ACC112 (cell line): ENCODE measurements around the gene CRTC2.

Source experiments
- H2AFZ ChIP-seq: fragments of 200-600 bp; sonication (generic); one replicate; pipeline ENCODE4 v1.6.0; 2017; ENCODE audit warnings: antibody characterized with exemption, low read length; ENCODE audit not compliant: unreplicated experiment
- H3K27ac ChIP-seq: fragments of 200-600 bp; sonication (generic); 2 replicates; pipeline ENCODE4 v1.5.1; 2014; ENCODE audit warnings: low read depth, mild to moderate bottlenecking, antibody characterized with exemption, low read length, moderate library complexity
- H3K27me3 ChIP-seq: fragments of 200-600 bp; sonication (generic); 2 replicates; pipeline ENCODE4 v1.6.1; 2014; ENCODE audit warnings: mild to moderate bottlenecking, antibody characterized with exemption, low read length, moderate library complexity, mixed read lengths; ENCODE audit not compliant: insufficient read depth
- H3K36me3 ChIP-seq: fragments of 200-600 bp; sonication (generic); 2 replicates; pipeline ENCODE4 v1.6.1; 2016; ENCODE audit warnings: mild to moderate bottlenecking, antibody characterized with exemption, low read length, moderate library complexity, mixed read lengths; ENCODE audit not compliant: insufficient read depth
- H3K4me1 ChIP-seq: fragments of 200-600 bp; sonication (generic); one replicate; pipeline ENCODE4 v1.6.1; 2016; ENCODE audit warnings: low read length, mixed read lengths; ENCODE audit not compliant: insufficient read depth, unreplicated experiment, control insufficient read depth
- H3K4me3 ChIP-seq: fragments of 200-600 bp; sonication (generic); 2 replicates; pipeline ENCODE4 v1.5.1; 2014; ENCODE audit warnings: mild to moderate bottlenecking, low read depth, low read length
- H3K79me2 ChIP-seq: fragments of 200-600 bp; sonication (generic); one replicate; pipeline ENCODE4 v1.6.0; 2016; ENCODE audit warnings: low read length; ENCODE audit not compliant: control insufficient read depth, unreplicated experiment, insufficient read depth

The CRTC2 gene

GRCh38 chr1:153951183-153951582 lies 7.2 kb downstream of the CRTC2 start:
- Histone ChIP-seq H3K4me1 (peaks cover 4% of the 10 kb centered on the region), H3K4me3 (no peak overlapping the region), H3K27ac (no peak overlapping the region), H3K36me3 (peaks cover 28% of the 10 kb centered on the region), H3K27me3 (no peaks in the 10 kb centered on the region), H2AFZ (no peak overlapping the region), H3K79me2 (peaks cover 23% of the 10 kb centered on the region)

GRCh38 chr1:153946622-153947241 lies 11.7 kb downstream of the CRTC2 start, which contains the start of gene DENND4B:
Gene DENND4B, minus strand, starts transcription at chr1:153946718. Its CDS starts 2,344 bp downstream, at chr1:153944374.
- peak within 1 kb of the TSS; percentile 85 for H2AFZ ChIP-seq
- H3K27ac ChIP-seq: peak within 1 kb of the TSS; percentile 72
- H3K36me3 ChIP-seq: peaks cover 24% of the 10 kb centered on the region
- peak within 1 kb of the TSS; percentile 87 for H3K4me3 ChIP-seq
- H3K27me3 ChIP-seq: no peaks in the 10 kb centered on the region
- peaks cover 19% of the 10 kb centered on the region for H3K79me2 ChIP-seq
- peaks cover 3% of the 10 kb centered on the region for H3K4me1 ChIP-seq

GRCh38 chr1:153945795-153946621 lies 12.4 kb downstream of the CRTC2 start:
- peaks cover 3% of the 10 kb centered on the region for H3K4me1 ChIP-seq
- peak overlapping the region; percentile 85 for H2AFZ ChIP-seq
- peak overlapping the region; percentile 87 for H3K4me3 ChIP-seq
- H3K27ac ChIP-seq: peak overlapping the region; percentile 72
- H3K27me3 ChIP-seq: no peaks in the 10 kb centered on the region
- peaks cover 19% of the 10 kb centered on the region for H3K36me3 ChIP-seq
- peaks cover 19% of the 10 kb centered on the region for H3K79me2 ChIP-seq

DNA sequence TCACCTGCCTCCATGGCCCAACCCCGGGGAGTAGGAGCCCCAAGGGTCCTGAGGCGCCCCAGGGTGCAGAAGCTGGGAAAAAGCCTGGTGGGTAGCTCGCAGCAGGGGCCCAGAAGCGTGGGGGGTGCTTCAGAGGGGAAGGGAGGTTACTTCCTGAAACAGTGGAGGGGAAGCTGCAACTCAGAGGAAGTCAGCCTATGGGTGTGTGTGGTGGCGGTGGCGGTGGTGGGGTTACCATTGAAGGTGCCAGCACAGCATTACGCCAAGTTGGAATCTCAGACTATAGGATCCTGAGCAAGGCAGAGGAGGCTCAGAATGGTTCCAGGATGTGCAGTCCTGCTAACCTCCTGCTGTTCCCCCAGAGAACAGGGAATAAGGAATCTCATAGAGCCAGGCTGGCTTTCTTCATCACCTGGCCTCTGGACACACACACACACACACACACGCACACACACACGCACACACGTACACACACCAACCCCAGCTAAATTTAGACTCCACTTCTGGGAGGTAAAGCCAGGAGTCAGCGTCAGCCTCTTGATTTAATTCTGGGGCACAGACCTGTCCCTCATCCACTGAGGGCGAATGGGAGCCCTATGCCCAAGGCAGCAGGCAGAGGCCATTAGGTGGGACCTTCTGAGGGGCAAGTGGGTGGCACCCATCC lies 13.1 kb downstream of the CRTC2 start:
- Histone ChIP-seq H3K79me2 (peaks cover 19% of the 10 kb centered on the region), H3K4me3 (peak overlapping the region; percentile 87), H3K27ac (peak overlapping the region; percentile 72), H3K36me3 (peaks cover 13% of the 10 kb centered on the region), H3K27me3 (no peaks in the 10 kb centered on the region), H3K4me1 (peaks cover 3% of the 10 kb centered on the region), H2AFZ (peak overlapping the region; percentile 33)

DNA sequence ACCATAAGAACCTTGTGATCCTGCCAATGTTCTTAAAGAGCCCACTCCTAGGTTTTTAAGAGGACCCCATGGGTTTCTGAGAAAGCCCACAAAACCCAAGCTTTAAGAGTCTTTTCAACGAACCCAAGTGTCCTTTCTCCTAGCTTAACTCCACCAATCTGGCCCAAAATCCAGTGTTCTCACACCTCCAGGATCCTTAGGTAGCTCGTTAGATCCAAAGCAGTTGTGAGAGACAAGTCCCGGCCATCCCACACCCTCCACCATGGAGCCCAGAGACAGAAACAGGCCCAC lies 13.6 kb downstream of the CRTC2 start:
- Histone ChIP-seq H3K27me3 (no peaks in the 10 kb centered on the region), H3K4me3 (peak overlapping the region; percentile 87), H3K27ac (no peak overlapping the region), H2AFZ (no peak overlapping the region), H3K79me2 (peaks cover 19% of the 10 kb centered on the region), H3K4me1 (peaks cover 3% of the 10 kb centered on the region), H3K36me3 (peaks cover 11% of the 10 kb centered on the region; the same call in 1 of the 2 replicates)

DNA sequence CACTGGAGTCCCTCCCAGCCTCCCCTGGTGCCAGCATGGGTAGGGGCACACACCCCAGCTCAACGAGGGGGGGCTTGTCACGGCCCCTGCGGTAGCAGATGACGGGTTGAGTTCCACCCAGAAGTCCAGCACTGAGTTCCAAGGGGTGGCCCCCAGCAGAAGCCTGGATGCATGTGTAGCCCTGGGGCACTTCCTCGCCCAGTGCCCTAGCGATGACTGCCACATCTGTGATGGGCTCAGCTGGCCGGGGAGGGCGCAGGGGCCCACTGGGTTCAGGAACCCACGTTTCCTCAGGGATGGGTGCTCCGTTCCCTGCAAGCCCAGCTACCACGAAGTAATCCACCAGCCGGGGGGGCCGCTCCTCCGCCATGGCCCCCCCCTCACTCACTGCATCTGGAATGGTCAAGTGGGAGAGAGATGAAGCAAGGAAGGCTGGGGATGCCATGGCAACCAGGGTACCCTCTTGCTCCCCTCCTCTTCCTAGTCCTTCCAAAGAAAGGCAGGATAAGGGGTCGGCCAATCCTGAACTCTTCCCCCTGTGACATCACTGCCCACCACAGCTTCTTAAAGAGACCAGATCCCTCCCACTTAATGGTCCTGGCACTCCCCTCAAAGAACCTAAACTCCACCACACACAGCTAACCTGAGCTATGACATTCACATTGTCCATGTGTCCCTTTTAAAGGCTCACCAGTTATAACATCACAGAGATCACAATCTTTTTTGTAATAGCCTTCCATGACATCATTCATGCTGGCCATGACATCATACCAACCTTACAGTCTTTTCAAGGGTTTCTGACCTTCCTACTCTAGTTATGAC lies 14.2 kb downstream of the CRTC2 start:
- no peak overlapping the region for H3K27ac ChIP-seq
- H3K4me1 ChIP-seq: peaks cover 3% of the 10 kb centered on the region
- peaks cover 11% of the 10 kb centered on the region; the same call in 1 of the 2 replicates for H3K36me3 ChIP-seq
- peak overlapping the region; percentile 87 for H3K4me3 ChIP-seq
- no peak overlapping the region for H2AFZ ChIP-seq
- peaks cover 19% of the 10 kb centered on the region for H3K79me2 ChIP-seq
- H3K27me3 ChIP-seq: no peaks in the 10 kb centered on the region

DNA sequence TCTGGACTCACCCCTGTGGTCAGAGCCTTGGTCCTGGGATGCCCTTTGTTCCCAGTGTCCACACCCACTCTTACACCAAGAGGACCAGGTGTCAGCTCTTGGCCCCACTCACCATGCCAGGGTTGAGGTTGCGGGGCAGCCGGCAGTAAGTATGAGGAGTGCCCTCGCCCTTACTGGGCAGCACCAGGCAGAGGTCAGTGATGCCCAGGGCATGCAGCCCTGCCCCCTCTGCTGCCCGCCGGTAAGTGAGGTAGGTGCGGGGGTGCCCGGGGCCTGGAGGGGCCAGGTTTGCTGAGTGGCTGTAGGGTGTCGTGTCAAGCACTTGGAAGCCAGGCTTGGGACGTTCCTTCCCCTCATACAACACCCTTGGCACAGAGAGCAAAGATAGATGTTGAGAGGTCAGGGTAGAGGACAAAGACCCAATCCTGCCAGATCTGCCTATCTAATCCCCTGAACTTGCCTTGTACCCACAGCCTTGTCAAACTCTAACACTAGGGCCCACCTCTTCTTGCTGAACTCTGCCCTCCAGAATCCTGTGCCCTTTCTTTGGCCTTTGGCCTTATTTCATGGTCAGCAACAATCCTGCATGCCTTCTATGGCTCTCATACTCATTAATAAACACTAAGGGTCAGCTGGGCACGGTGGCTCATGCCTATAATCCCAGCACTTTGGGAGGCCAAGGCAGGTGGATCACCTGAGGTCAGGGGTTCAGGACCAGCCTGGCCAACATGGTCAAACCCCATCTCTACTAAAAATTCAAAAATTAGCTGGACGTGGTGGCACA lies 15.5 kb downstream of the CRTC2 start:
- Histone ChIP-seq H3K4me1 (peaks cover 3% of the 10 kb centered on the region), H3K27ac (no peak overlapping the region), H3K36me3 (peaks cover 5% of the 10 kb centered on the region; the same call in 1 of the 2 replicates)

GRCh38 chr1:153941826-153942725 lies 16.3 kb downstream of the CRTC2 start:
- no peak overlapping the region for H3K4me3 ChIP-seq
- no peaks in the 10 kb centered on the region for H3K27me3 ChIP-seq
- peaks cover 3% of the 10 kb centered on the region for H3K4me1 ChIP-seq
- H3K79me2 ChIP-seq: peaks cover 19% of the 10 kb centered on the region
- H3K36me3 ChIP-seq: peaks cover 9% of the 10 kb centered on the region; the same call in 1 of the 2 replicates
- no peak overlapping the region for H2AFZ ChIP-seq
- H3K27ac ChIP-seq: no peak overlapping the region

More for the DNA sequence above, 15.5 kb downstream of the CRTC2 start:
- Histone ChIP-seq H3K79me2 (peaks cover 19% of the 10 kb centered on the region), H3K4me3 (no peak overlapping the region), H2AFZ (no peak overlapping the region), H3K27me3 (no peaks in the 10 kb centered on the region)

- peaks cover 16% of the 10 kb centered on the region; the same call in 1 of the 2 replicates for H3K36me3 ChIP-seq
- H3K27me3 ChIP-seq: no peaks in the 10 kb centered on the region
- no peak overlapping the region for H3K27ac ChIP-seq
- no peaks in the 10 kb centered on the region for H3K4me1 ChIP-seq
- no peak overlapping the region for H2AFZ ChIP-seq
- no peak overlapping the region for H3K4me3 ChIP-seq
- peaks cover 19% of the 10 kb centered on the region for H3K79me2 ChIP-seq
These were observed 17.7 kb downstream of the CRTC2 start for GRCh38 chr1:153940756-153941155.
